ENCODE results near the gene NAGLU. TPM values are rescaled to one million over a fixed set of nuclear protein-coding genes. Genes with fewer than 3 reads are reported as not detected.

Gene NAGLU
- total and polyA plus RNA-seq, 2 donors from 2014 or later: 37.5 to 52.7 TPM

DNA sequence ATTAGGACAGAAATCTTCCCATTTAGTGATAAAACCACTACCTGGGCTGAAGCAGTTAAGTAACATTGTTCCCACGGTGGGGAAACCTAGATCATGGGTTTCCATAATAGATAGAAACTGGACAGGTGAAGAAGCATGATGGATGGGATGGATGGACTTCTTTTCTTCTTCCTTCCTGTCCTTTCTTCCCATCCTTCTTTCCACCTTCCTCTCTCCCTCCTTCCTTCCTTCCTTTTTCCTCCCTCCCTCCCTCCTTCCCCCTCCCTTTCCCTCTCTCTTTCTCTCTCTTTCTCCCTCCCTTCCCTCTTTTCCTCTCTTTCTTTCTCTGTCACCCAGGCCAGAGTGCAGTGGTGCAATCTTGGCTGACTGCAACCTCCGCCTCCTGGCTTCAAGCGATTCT, 38.4 kb downstream of the NAGLU start:
- no peak for DNase-seq

DNA sequence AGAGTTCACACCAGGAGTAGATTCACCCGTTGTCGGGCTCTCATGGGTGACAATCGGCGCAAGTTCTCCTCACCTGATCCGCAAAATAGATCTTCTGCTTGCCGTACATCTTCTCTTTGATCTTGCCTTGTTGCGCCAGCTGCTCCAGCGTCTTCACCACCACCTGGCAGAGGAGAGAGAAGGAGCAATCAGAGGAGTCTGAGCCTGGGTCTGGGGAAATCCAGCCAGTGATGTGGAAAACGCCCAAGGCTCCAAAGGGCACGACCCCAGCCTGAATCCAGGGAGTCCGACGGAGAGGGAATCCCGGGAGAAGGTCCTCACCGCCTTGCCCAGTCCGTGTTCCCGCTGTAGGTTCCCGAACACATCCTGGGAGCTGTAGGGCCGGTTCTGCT, 41.1 kb downstream of the NAGLU start:
- FAIRE-seq (no peak), DNase-seq (peak in 1 of 5 donors; percentile 56)
- peak overlapping the region; percentile 5 to 27 for H3K27ac ChIP-seq (ENCODE audit: low read depth in 2 of 2, low read length in 2 of 2)
- TF ChIP-seq, protein P1, sequence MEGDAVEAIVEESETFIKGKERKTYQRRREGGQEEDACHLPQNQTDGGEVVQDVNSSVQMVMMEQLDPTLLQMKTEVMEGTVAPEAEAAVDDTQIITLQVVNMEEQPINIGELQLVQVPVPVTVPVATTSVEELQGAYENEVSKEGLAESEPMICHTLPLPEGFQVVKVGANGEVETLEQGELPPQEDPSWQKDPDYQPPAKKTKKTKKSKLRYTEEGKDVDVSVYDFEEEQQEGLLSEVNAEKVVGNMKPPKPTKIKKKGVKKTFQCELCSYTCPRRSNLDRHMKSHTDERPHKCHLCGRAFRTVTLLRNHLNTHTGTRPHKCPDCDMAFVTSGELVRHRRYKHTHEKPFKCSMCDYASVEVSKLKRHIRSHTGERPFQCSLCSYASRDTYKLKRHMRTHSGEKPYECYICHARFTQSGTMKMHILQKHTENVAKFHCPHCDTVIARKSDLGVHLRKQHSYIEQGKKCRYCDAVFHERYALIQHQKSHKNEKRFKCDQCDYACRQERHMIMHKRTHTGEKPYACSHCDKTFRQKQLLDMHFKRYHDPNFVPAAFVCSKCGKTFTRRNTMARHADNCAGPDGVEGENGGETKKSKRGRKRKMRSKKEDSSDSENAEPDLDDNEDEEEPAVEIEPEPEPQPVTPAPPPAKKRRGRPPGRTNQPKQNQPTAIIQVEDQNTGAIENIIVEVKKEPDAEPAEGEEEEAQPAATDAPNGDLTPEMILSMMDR (IDR thresholded peaks at IDR 0.05; ENCODE audit: borderline replicate concordance, extremely low read depth, insufficient read depth): no peak
- peak overlapping the region; percentile 73 to 83 (median 77) for H3K4me3 ChIP-seq (ENCODE audit: low read length in 3 of 3)
- H3K9ac ChIP-seq (ENCODE audit: low read length in 3 of 3): peak overlapping the region; percentile 41 to 45 (median 43)
- peaks cover 0 to 13% (median 8%) of the 10 kb centered on the region in 3 donors for H3K4me1 ChIP-seq (ENCODE audit: control insufficient read depth in 2 of 3, insufficient read depth in 2 of 3, low read depth in 1 of 3, low read length in 3 of 3)
- H3K27me3 ChIP-seq (ENCODE audit: control insufficient read depth, insufficient read depth, low read length): no peaks in the 10 kb centered on the region
- H3K9me3 ChIP-seq (ENCODE audit: control insufficient read depth in 2 of 3, insufficient read depth in 1 of 3, low read length in 3 of 3): no peaks in the 10 kb centered on the region
- H3K36me3 ChIP-seq (ENCODE audit: control insufficient read depth in 2 of 3, insufficient read depth in 3 of 3, low read length in 3 of 3): peaks cover 8 to 42% (median 25%) of the 10 kb centered on the region in 3 donors
- intact Hi-C loops (cut with DNase I): loop anchor here (10.0 kb wide), 1 partner anchor 248 kb away; the partner anchor contains the start of gene BECN1

More for the DNA sequence above, 38.4 kb downstream of the NAGLU start:
- TF ChIP-seq, protein P1 (IDR thresholded peaks at IDR 0.05; ENCODE audit: borderline replicate concordance, extremely low read depth, insufficient read depth): no peak
- Histone ChIP-seq H3K9me3 (ENCODE audit: control insufficient read depth in 2 of 3, insufficient read depth in 1 of 3, low read length in 3 of 3) (no peaks in the 10 kb centered on the region), H3K4me3 (ENCODE audit: low read length in 3 of 3) (no peak overlapping the region), H3K36me3 (ENCODE audit: control insufficient read depth in 2 of 3, insufficient read depth in 3 of 3, low read length in 3 of 3) (peaks cover 10 to 43% (median 29%) of the 10 kb centered on the region in 3 donors), H3K27ac (ENCODE audit: low read depth in 2 of 2, low read length in 2 of 2) (no peak overlapping the region), H3K27me3 (ENCODE audit: control insufficient read depth, insufficient read depth, low read length) (no peaks in the 10 kb centered on the region), H3K4me1 (ENCODE audit: control insufficient read depth in 2 of 3, insufficient read depth in 2 of 3, low read depth in 1 of 3, low read length in 3 of 3) (peaks cover 0 to 13% (median 8%) of the 10 kb centered on the region in 3 donors), H3K9ac (ENCODE audit: low read length in 3 of 3) (no peak overlapping the region)
- FAIRE-seq: no peak
- intact Hi-C loops (cut with DNase I): loop anchor here (10.0 kb wide), 1 partner anchor 250 kb away; the partner anchor contains the start of gene BECN1

GRCh38 chr17:42577532-42578281, 41.7 kb downstream of the NAGLU start, which contains the start of gene PSMC3IP:
PSMC3IP (minus strand) TSS chr17:42577729; CDS start chr17:42577686, 43 bp downstream.
- Histone ChIP-seq H3K4me1 (ENCODE audit: control insufficient read depth in 2 of 3, insufficient read depth in 2 of 3, low read depth in 1 of 3, low read length in 3 of 3) (peaks cover 0 to 13% (median 8%) of the 10 kb centered on the region in 3 donors), H3K9me3 (ENCODE audit: control insufficient read depth in 2 of 3, insufficient read depth in 1 of 3, low read length in 3 of 3) (no peaks in the 10 kb centered on the region), H3K36me3 (ENCODE audit: control insufficient read depth in 2 of 3, insufficient read depth in 3 of 3, low read length in 3 of 3) (peaks cover 7 to 43% (median 29%) of the 10 kb centered on the region in 3 donors), H3K4me3 (ENCODE audit: low read length in 3 of 3) (peak within 1 kb of the TSS; percentile 77 to 91 (median 83)), H3K27ac (ENCODE audit: low read depth in 2 of 2, low read length in 2 of 2) (peak within 1 kb of the TSS; percentile 88 to 93), H3K9ac (ENCODE audit: low read length in 3 of 3) (peak within 1 kb of the TSS; percentile 75 to 91 (median 82)), H3K27me3 (ENCODE audit: control insufficient read depth, insufficient read depth, low read length) (no peaks in the 10 kb centered on the region)
- intact Hi-C loops (cut with DNase I): loop anchor here (10.0 kb wide), 1 partner anchor 247 kb away; the partner anchor contains the start of gene BECN1
- FAIRE-seq (no peak), DNase-seq (peak; percentile 95 to 98 (median 97))
- TF ChIP-seq, protein P1 (IDR thresholded peaks at IDR 0.05; ENCODE audit: borderline replicate concordance, extremely low read depth, insufficient read depth): no peak

Measured in kidney (tissue), 14 donors.